HUES6 (cell line): ENCODE data around the gene CCDC188.

ENCODE experiments used
- H3K27ac ChIP-seq: 2 replicates; pipeline ENCODE4 v1.7.0; 2013; ENCODE audit warnings: low read depth, mild to moderate bottlenecking, low read length, inconsistent platforms
- H3K27me3 ChIP-seq: 2 replicates; pipeline ENCODE4 v1.6.1; 2013; ENCODE audit warnings: low read length; ENCODE audit not compliant: control insufficient read depth, insufficient read depth
- H3K36me3 ChIP-seq: 2 replicates; pipeline ENCODE4 v1.6.1; 2013; ENCODE audit warnings: low read length; ENCODE audit not compliant: control insufficient read depth, insufficient read depth
- H3K4me1 ChIP-seq: 2 replicates; pipeline ENCODE4 v1.6.1; 2013; ENCODE audit warnings: low read length; ENCODE audit not compliant: control insufficient read depth, insufficient read depth
- H3K4me3 ChIP-seq: 2 replicates; pipeline ENCODE4 v1.5.1; 2013; ENCODE audit warnings: low read depth, low read length
- H3K9ac ChIP-seq: one replicate; pipeline ENCODE4 v1.6.1; 2013; ENCODE audit warnings: mild to moderate bottlenecking, low read length
- H3K9me3 ChIP-seq: 2 replicates; pipeline ENCODE4 v1.6.1; 2013; ENCODE audit warnings: low read depth, low read length; ENCODE audit not compliant: control insufficient read depth, insufficient read depth

The CCDC188 gene

DNA sequence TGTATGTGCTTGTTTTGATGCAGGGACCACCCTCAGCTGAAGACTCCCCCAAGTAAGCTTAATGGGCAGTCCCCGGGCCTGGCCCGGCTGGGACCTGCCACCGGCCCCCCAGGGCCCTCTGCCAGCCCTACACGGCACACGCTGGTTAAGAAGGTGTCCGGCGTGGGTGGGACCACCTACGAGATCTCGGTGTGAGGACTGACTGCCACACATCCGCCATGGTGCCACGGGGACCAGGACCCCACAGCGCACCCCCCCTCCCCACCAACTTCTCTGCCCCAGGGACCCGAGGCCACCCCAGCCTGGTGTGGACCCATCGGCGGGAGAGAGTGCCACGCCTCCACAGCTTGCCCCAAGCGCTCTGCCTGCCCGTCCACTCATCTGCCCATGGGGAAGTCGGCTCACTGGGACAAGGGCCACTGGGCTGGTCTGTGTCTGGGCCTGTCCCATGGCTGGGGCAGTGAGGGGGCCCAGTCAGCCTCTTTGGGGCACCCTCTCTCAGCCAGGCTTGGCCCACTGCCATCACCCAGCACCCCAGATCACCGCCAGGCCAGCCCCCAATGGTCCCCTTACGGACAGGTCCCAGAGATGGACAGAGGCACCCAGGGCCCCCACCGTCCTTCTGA lies 5.5 kb downstream of the CCDC188 start:
- no peaks in the 10 kb centered on the region for H3K9me3 ChIP-seq
- no peak overlapping the region for H3K27ac ChIP-seq
- H3K4me1 ChIP-seq, result no peaks in the 10 kb centered on the region
- peaks cover 4% of the 10 kb centered on the region; the same call in 1 of the 2 replicates for H3K36me3 ChIP-seq
- no peak overlapping the region for H3K9ac ChIP-seq
- no peak overlapping the region for H3K4me3 ChIP-seq
- no peaks in the 10 kb centered on the region for H3K27me3 ChIP-seq

DNA sequence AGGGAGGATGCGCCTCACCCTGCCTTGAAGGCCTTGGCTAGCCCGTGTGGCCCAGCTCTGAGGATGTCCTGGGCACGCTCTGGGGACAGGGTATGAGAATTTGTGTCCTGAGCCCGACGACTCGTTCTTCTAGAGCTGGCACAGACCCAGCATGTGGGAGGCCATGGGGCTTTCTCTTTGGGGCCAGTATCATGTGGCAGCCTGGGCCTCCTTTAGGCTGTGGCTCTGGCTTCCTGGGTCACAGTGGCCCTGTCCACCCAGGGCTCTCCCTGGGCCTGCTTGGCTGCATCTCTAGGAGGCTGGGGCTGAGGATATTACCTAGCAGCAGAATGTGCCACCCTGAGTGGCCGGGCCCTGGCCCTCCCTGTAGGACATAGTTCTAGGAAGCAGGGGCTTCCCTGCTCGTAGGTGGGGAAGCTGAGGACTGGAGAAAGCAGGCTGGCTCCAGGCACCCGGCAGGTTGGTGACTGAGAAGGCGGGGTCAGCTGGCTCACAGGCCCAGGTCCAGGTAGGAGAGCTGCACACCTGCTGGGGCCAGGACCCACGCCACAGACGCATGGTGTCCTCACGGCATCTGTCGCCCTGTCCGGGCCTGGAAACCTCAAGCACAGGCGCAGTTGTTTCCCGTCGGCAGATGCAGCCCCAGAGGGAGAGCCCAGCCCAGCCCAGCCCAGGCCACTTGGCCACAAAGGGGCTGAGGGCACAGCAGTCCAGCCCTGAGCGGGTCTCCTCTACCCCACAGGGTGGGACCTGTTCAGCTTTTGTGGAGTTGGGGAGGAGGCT lies 6.8 kb downstream of the CCDC188 start:
- H3K27ac ChIP-seq, result no peak overlapping the region
- peaks cover 13% of the 10 kb centered on the region for H3K36me3 ChIP-seq
- no peaks in the 10 kb centered on the region for H3K27me3 ChIP-seq
- no peaks in the 10 kb centered on the region for H3K4me1 ChIP-seq
- no peak overlapping the region for H3K9ac ChIP-seq
- H3K9me3 ChIP-seq, result no peaks in the 10 kb centered on the region
- no peak overlapping the region for H3K4me3 ChIP-seq

DNA sequence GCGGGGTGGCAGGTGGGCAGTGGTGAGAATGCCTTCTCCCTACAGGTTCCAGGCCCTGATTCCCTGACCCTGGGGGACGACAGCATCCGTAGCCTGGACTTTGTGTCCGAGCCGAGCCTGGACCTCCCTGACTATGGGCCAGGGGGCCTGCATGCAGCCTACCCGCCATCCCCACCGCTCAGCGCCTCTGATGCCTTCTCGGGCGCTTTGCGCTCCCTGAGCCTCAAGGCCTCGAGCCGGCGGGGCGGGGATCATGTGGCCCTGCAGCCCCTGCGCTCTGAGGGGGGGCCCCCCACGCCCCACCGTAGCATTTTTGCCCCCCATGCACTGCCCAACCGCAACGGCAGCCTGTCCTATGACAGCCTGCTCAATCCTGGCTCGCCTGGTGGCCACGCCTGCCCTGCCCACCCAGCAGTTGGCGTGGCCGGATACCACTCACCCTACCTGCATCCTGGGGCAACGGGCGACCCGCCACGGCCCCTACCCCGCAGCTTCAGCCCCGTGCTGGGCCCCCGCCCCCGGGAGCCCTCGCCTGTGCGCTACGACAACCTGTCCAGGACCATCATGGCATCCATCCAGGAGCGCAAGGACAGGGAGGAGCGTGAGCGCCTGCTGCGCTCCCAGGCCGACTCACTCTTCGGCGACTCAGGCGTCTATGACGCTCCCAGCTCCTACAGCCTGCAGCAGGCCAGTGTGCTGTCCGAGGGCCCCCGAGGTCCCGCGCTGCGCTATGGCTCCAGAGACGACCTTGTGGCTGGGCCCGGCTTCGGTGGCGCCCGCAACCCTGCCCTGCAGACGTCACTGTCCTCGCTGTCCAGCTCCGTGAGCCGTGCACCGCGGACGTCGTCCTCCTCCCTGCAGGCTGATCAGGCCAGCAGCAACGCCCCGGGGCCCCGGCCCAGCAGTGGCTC lies 7.9 kb downstream of the CCDC188 start:
- Histone ChIP-seq H3K27me3 (no peaks in the 10 kb centered on the region), H3K36me3 (peaks cover 14% of the 10 kb centered on the region), H3K4me3 (no peak overlapping the region), H3K9me3 (no peaks in the 10 kb centered on the region), H3K4me1 (no peaks in the 10 kb centered on the region), H3K9ac (no peak overlapping the region), H3K27ac (no peak overlapping the region)

DNA sequence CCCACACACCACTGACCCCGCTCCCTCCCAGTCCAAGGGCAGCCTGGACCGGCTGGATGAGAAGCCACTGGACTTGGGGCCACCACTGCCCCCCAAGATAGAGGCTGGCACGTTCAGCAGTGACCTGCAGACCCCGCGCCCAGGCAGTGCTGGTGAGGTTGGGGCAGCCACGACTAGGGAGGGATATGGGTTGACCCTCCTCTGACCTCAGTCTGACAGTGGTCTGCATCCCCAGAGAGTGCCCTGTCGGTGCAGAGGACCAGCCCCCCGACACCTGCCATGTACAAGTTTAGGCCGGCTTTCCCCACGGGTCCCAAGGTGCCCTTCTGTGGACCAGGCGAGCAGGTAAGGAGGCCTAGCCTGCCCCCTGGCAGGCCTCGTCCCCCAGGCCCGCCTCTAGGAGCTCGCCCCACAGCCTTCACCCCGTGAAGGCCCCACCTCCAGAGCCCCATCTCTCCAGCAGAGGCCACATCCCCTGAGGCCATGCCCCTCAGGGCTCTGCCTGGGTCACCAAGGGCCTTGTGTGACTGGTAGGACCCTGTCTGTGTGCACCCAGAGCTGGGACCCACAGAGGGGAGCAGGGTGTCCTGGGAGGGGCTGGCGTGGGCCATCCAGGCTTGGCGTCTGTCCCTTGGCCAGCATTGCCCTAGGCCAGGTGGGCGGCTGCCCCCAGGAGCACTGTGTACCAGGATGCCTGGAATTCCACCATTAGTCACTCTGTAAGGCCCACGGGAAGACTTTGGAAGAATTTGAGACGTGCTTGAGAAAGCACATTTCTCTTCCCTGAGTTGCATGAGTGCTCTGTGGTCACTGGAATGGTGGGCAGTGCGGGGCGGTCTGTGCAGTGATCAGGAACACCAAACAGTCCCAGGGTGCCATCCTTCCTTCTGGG lies 9.4 kb downstream of the CCDC188 start:
- no peak overlapping the region for H3K9ac ChIP-seq
- no peaks in the 10 kb centered on the region for H3K9me3 ChIP-seq
- H3K4me1 ChIP-seq, result no peaks in the 10 kb centered on the region
- no peaks in the 10 kb centered on the region for H3K27me3 ChIP-seq
- H3K4me3 ChIP-seq, result no peak overlapping the region
- peak overlapping the region; percentile 33; the same call in 1 of the 2 replicates for H3K27ac ChIP-seq
- peaks cover 14% of the 10 kb centered on the region for H3K36me3 ChIP-seq

DNA sequence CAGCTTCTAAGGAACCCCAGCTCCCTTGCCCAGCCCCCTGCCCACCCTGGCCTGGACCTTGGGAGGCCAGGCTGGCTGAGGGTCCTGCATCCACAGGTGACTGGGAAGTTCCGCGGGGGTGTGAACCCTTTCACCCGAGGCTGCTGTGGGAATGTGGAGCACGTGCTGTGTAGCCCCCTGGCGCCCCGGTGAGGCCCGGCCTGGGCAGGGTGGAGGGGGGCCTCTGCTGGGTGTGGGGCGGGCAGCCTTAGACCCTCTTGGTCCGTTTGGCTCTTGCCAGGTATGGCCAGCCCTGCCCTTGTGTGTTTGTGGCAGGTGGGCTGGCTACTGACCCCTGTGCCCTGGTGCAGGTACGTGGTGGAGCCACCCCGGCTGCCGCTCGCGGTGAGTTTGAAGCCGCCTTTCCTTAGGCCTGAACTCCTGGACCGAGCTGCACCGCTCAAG lies 10.3 kb downstream of the CCDC188 start:
- no peaks in the 10 kb centered on the region for H3K4me1 ChIP-seq
- H3K9ac ChIP-seq, result no peak overlapping the region
- no peak overlapping the region for H3K27ac ChIP-seq

DNA sequence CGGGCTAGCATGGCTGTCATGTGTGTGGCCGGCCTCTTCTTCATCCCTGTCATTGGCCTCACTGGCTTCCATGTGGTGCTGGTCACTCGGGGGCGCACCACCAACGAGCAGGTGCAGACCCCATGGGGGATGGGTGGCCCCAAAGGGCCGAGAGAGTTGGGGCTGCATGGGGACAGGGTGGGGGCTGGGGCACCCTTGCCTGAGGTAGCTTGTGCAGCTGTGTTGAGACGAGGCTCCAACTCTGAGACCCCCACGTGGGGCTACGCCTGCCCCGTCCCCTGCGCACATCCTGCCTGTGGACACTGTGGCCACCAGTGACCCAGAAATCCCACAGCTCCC lies 10.8 kb downstream of the CCDC188 start:
- Histone ChIP-seq H3K36me3 (peaks cover 14% of the 10 kb centered on the region), H3K9ac (no peak overlapping the region), H3K4me1 (no peaks in the 10 kb centered on the region)

More for the DNA sequence above, 10.3 kb downstream of the CCDC188 start:
- no peak overlapping the region for H3K4me3 ChIP-seq
- no peaks in the 10 kb centered on the region for H3K27me3 ChIP-seq
- H3K36me3 ChIP-seq, result peaks cover 14% of the 10 kb centered on the region
- H3K9me3 ChIP-seq, result no peaks in the 10 kb centered on the region

DNA sequence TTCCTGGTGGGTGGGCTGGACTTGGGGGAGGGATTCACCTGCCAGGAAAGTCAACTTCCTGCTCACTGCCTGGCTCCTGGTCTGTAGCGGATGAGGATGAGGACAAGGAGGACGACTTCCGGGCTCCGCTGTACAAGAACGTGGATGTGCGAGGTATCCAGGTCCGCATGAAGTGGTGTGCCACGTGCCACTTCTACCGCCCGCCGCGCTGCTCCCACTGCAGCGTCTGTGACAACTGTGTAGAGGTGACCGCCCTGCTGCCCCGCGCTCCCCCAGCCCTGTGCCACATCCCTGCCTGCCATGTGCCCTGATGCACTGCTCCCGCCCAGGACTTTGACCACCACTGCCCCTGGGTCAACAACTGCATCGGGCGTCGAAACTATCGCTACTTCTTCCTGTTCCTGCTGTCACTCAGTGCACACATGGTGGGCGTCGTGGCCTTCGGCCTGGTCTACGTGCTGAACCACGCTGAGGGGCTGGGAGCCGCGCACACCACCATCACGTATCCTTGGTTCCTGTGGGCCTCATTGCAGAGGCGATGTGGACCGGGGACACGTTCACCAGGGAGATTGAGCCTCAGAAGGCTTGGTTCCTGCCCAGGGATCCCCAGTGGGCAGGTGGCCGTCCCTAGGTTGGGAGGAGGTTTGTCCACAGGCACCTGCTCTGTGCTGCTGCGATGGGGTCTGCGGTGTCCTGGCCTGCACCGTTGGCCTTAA lies 11.3 kb downstream of the CCDC188 start:
- no peaks in the 10 kb centered on the region for H3K4me1 ChIP-seq
- no peak overlapping the region for H3K27ac ChIP-seq

More for the DNA sequence above, 10.8 kb downstream of the CCDC188 start:
- H3K9me3 ChIP-seq, result no peaks in the 10 kb centered on the region
- H3K27ac ChIP-seq, result no peak overlapping the region
- no peaks in the 10 kb centered on the region for H3K27me3 ChIP-seq
- no peak overlapping the region for H3K4me3 ChIP-seq

DNA sequence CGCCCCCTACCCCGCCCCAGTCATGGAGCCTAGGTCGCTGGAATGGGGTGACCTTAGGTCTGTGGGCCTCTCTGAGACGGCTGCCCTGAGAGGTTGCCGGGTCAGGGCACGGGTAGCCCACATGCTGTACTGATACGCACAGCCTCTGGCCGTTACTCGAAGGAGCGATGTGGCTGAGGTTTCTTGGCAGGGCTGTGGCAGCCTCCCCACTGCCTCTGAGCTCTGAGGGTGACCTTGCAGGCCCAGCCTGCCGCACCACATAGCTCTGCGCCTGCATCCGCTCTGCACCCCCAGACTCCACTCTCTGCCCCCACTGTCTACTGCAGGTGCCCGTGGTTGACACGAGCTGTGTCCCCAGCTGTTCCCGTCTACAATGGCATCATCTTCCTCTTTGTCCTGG lies 12.0 kb downstream of the CCDC188 start:
- peaks cover 14% of the 10 kb centered on the region for H3K36me3 ChIP-seq
- no peak overlapping the region for H3K9ac ChIP-seq
- H3K4me3 ChIP-seq, result no peak overlapping the region

More for the DNA sequence above, 11.3 kb downstream of the CCDC188 start:
- Histone ChIP-seq H3K4me3 (no peak overlapping the region), H3K9me3 (no peaks in the 10 kb centered on the region), H3K27me3 (no peaks in the 10 kb centered on the region), H3K9ac (no peak overlapping the region), H3K36me3 (peaks cover 14% of the 10 kb centered on the region)

DNA sequence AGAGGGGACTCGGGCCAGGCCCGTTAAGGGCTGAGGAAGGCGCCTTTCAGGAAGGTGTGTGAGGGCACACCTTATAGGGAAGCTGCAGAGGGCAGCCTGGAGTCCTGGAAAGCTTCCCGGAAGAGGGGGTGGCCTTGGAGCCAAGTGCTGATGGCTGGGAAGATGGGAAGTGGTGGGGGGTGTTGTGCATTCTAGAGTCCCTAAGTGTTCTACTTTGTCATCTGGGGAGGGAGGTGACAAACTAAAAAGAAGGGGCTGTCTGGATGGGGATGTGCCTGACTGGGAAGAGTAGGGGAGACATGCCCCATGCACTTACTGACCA lies 12.5 kb downstream of the CCDC188 start:
- no peak overlapping the region for H3K9ac ChIP-seq
- no peaks in the 10 kb centered on the region for H3K9me3 ChIP-seq
- no peaks in the 10 kb centered on the region for H3K4me1 ChIP-seq
- no peak overlapping the region for H3K4me3 ChIP-seq
- H3K36me3 ChIP-seq, result peaks cover 10% of the 10 kb centered on the region
- no peaks in the 10 kb centered on the region for H3K27me3 ChIP-seq
- H3K27ac ChIP-seq, result no peak overlapping the region

More for the DNA sequence above, 12.0 kb downstream of the CCDC188 start:
- Histone ChIP-seq H3K9me3 (no peaks in the 10 kb centered on the region), H3K27ac (no peak overlapping the region), H3K27me3 (no peaks in the 10 kb centered on the region), H3K4me1 (no peaks in the 10 kb centered on the region)
